CD4-positive, alpha-beta T cell treated with Interleukin-21 for 1 hour (primary cell): ENCODE results near the gene FOXM1.
"Not testable (repeated sequence)": the region's sequence is repeated elsewhere in the genome, so short reads cannot be mapped to it uniquely, and the experiment has no call there.

Experiments used
- DNase-seq: peaks from one replicate; pipeline ENCODE4 v3.0.0-alpha.2; 2020

The FOXM1 gene

GRCh38 chr12:2877953-2878732 is 1.2 kb upstream of the FOXM1 start:
- DNase-seq = no peak

DNA sequence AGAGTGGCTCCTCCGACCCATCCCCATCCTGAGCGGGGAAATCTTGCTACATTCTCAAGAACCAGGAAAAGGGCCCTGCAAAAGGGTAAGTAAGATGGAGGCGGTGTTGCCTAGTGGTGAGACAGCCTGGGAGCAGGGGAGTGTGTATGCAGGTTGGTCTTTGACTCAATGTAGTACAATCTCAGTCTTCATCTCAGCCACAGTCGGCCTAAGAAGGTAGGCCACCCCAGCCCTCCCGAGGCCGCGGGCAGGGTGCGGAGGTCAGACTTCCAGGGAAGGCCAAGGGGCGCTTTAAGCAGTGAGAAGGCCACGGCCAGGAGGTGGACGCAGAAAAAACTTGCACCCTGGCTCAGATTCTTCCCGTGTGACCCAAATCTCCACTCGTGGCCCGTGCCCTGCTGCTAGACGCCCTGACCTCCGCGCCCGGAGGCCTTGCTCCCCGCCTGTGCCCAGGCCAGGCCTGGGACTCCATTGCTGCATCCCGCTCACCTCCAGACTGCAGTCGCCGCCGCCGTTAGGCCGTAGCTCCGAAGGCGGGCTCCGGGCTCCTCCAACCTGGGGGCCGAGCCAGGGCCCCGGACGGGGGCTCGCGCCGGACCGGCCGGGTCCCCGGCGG is 435 bp downstream of the FOXM1 start:
- peak; percentile 13 for DNase-seq

DNA sequence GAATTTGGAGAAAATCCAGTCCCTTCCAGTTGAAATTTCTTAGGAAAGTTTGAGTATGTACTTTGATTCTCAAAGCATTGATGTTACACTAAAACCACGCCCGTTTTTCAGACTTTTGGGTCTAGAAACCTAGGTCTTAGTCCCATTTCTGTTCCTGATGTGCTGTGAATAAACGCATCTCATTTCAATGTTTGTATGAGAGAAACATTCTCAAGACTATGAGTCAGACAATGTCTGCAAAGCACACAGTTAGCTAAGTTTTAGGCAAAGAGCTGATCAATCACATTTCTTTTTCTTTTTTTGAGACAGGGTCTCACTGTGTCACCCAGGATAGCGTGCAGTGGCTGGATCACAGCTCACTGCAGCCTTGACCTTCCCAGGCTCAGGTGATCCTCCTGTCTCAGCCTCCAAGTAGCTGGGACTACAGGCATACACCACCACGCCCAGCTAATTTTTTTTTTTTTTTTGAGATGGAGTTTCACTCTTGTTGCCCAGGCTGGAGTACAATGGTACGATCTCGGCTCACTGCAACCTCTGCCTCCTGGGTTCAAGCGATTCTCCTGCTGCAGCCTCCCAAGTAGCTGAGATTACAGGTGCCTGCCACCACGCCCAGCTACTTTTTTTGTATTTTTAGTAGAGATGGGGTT is 7.9 kb downstream of the FOXM1 start:
- DNase-seq = not testable (repeated sequence)

DNA sequence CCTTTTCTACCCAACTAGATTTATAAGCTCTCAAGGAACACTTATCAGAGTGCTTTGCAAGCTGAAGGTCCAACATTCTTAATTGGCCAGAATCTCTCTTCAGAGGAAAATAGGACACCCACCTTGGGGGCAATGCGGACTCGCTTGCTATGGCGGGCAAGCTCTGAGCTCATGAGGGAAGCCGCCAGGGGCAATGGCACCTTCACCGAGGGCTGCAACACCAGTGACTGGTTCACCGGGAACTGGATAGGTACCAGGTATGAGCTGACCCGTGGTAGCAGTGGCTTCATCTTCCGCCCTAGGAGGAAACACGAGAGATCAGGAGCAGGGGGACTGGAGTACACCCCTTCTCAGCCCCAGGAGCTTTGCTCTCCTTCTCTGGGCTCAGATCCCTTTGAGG is 12.8 kb downstream of the FOXM1 start:
- no peak for DNase-seq

- DNase-seq = not testable (repeated sequence)
These were observed 13.6 kb downstream of the FOXM1 start for GRCh38 chr12:2863402-2863801.

- no peak for DNase-seq
These were observed 14.1 kb downstream of the FOXM1 start for GRCh38 chr12:2862876-2863275.

DNA sequence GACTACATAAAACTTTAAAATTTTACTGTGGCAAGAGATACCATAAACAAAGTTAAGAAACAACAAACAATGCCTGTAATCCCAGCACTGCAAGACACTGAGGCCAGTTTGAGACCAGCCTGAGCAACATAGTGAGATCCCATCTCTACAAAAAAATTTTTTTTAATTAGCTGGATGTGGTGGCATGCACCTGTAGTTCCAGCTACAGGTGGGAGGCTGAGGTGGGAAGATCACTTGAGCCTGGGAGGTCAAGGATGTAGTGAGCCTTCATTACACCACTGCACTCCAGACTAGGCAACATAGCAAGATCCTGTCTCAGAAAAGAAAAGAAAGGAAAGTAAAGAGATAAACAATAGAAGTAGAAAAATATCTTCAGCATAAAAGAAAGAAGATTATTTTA is 16.8 kb downstream of the FOXM1 start:
- DNase-seq = no peak

DNA sequence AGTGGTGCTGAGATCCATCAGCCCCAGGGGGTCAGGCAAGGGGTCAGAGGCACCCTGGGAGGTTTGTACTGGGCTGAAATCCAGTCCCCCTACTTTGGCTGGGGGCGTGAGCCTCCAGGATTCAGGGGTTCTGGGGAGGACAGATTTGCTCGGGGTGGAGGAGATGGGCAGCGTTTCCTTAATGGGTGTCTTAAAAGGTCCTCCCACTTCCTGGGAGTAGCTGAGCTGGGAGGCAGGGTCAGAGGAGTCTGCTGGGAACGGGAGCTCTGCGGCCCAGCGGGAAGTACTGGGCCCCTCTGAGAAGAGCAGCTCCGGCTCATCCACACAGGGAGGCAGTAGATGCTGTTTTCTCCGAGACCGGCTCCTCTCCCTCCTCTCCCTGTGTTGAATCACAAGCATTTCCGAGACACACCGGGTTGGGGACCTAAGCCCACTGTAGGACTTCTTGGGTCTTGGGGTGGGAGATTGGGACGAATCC is 18.0 kb downstream of the FOXM1 start:
- DNase-seq = no peak

DNA sequence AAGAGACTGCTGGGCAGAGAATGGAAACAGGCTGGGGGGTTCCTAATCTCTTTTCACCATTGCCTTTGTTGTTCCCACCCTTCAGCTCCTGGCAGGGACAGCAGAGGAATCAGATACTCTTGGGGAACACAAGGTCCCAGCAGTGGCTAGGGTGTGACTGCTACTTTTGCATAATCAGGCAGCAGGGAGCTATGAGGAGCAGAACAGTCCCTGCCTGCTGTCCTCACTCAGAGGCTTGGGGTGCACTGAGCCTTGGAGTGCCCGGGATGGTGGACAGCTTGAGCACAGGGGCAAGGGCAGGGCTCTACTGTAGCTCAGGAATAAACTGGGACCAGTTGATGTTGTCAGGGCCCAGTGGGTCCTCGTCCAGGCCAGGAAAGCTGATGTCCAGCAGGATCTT is 18.6 kb downstream of the FOXM1 start:
- no peak for DNase-seq

- DNase-seq = no peak
These were observed 19.4 kb downstream of the FOXM1 start for GRCh38 chr12:2857576-2857975.

DNA sequence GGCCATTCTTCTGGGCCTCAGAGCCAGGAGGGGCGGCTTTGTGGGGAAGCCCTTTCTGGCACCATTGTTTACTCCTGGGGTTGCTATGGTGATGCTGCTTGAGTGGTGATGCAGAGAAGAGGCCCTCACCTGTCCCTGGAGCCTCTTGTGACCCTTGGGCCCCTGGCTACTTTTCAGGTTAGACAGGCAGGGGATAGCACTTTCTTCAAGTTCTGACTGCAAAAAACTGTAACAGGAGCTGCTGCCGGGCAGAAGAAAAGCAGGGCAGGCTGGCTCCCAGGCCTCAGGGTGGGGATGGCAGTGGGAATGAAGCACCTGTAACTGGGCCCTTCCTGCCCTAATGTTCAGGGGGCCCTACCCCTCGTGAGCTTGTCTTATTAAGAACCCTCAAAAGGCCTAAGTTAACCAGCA is 19.9 kb downstream of the FOXM1 start, which contains the start of gene TEX52:
TEX52 (minus strand) TSS at position 19 of the 411 bp plus-strand sequence; CDS start at position 6, 13 bp downstream.
- no peak for DNase-seq

DNA sequence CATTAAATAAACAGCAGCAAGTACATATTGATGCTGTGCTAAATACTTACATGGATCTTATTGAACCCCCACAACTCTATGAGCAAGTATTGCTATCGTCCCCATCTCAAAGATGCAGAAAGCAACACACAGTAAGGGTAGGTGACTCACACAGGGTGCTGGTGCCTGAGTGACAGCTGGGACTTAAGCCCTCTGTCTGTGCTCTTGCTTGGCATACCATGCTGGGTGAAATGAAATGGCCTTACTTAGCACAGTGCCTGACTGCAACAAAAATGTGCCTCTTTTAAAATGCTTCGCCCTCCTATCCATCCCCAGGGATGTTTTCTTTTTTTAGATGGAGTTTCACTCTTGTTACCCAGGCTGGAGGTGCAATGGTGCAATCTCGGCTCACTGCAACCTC is 20.9 kb downstream of the FOXM1 start:
- no peak for DNase-seq

DNA sequence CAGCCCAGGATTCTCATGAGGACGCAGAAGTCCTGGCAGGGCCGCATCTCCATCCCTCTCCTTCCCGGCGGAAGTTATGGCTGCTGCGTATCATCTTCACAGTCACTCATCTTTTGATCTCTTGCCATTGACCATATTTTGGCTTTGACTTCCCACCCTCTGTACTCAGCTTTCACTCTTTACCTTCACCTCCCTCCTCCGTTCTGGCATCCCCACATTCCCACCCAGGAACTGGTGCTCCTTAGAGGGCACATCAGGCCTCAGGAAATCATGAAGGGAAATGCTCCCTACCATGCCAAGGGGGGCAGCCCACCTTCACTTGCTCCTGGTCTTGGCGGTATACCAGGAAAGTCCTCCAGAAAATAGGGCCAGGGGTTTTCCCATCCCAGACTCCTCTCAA is 21.4 kb downstream of the FOXM1 start:
- DNase-seq = no peak

GRCh38 chr12:2854669-2855453 is 22.1 kb downstream of the FOXM1 start:
- DNase-seq = no peak

DNA sequence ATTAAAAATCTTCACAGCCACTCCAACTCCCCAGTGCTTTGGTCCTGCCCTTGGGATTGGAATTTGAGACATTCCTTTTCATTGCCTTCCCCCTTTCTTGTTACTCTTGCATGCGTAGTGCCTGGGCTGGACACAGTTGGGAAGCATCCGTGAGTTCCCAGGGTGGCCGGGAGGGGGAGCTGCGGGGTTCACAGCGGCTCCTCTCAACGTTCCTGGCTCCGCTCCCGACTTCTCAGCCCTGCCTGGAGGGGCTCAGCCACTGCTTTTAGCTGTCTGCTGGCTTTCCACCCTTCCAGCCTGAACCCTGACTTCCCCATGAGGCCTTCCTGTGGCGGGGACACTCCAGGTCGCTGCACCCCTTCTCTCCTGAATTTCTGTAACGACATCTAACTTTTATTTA is 23.3 kb downstream of the FOXM1 start:
- DNase-seq = peak; percentile 19

GRCh38 chr12:2851931-2852330 is 25.0 kb downstream of the FOXM1 start:
- no peak for DNase-seq

- DNase-seq = no peak
These were observed 31.7 kb downstream of the FOXM1 start for GRCh38 chr12:2845280-2845679.

- no peak for DNase-seq
These were observed 32.2 kb downstream of the FOXM1 start for GRCh38 chr12:2844786-2845185.

DNA sequence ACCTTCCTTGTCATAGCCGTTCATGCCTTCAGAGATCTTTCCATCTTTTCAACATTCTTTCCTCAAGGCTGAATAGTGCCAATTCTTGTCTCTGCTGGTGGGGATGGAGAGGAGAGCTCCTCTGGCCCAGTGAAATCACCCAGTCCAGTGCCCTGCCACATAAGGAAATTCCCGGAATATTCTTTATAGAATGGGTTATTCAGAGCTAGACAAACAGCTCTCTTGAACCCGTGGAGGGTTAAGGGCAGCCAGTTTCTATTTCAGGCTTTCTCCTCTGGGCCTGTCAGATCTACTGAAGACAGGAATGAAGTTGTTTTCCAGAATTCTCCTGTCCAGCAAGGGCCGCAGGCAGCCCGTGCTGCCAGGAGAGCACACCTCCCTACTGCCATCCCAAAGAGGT is 34.0 kb downstream of the FOXM1 start:
- no peak for DNase-seq

DNA sequence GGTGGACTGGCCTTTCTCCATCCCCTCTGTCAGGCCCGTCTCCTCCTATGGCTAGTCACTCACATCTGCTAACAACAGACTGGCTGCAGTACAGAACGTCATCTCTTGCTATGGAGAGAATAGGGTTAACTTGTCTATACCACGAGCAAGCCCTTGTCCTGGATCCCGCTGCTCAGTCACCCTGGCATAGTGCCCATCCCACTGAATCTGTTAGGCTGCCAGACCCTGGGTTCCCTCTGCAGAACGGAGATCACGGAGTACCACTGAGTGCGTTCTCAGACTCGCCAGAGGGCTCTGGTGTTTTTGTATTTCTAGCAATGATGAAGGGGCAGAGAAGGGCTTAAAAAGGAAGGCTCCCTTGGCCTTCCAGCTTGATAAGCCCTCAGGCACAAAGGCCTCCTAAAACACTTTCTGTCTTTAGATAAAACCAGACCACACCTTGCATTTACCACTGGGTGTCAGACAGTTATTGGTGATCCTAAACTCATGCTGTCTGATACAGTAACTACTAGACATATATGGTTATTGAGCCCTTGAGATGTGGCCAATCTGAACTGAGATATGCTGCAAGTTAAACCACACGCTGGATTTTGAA is 35.8 kb downstream of the FOXM1 start:
- no peak for DNase-seq

DNA sequence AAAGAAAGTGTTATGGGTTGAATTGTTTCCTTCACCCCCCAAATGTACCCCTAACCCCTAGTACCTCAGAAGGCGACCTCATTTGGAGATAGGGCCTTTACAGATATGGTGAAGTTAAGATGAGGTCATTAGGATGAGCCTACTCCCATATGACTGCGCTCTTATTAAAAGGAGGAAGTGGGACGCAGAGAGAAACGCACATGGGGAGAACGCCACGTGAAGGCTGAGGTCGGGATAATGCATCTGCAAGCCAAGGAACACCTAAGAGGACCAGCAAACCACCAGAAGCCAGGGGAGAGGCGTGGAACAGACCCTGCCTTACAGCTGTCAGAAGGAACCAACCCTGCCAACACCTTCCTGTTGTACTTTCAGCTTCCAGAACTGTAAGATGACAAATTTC is 40.4 kb downstream of the FOXM1 start:
- DNase-seq = no peak

- DNase-seq = no peak
These were observed 41.1 kb downstream of the FOXM1 start for GRCh38 chr12:2835691-2836403.
